ENCODE measurements around the gene TM4SF1. TPM values are rescaled to one million over a fixed set of nuclear protein-coding genes. Genes with fewer than 3 reads are reported as not detected.

TM4SF1 gene
- total and polyA plus RNA-seq, 2 donors (not counting 3 experiments of a cell fraction or from before 2014, with no cell fraction given): 559 to 1,407 TPM

- H3K9ac ChIP-seq (replicated peaks; ENCODE audit: extremely low read depth, insufficient read depth, low read length): peak overlapping the region; percentile 75
- peak overlapping the region in 2 of 3 experiments; percentile 4 to 53 for H3K4me3 ChIP-seq (replicated peaks in 1 of 3; ENCODE audit: insufficient read depth in 1 of 3, low read depth in 1 of 3, low read length in 3 of 3)
- H3K9me1 ChIP-seq (replicated peaks; ENCODE audit: control insufficient read depth, extremely low read depth, insufficient read depth, low read length): no peaks in the 10 kb centered on the region
- peak overlapping the region; percentile 94 for H3K4me2 ChIP-seq (ENCODE audit: insufficient read depth, low read length)
- H2AFZ ChIP-seq (ENCODE audit: low read depth, low read length): no peak overlapping the region
- POLR2A ChIA-PET: interaction anchor here (0.7 to 2.3 kb wide), 12 partner anchors 13 to 250 kb away, joined by 3 to 21 read pairs (median 5); partner anchors contain the start of gene TM4SF18
- H3K27me3 ChIP-seq (ENCODE audit: control insufficient read depth in 2 of 2, insufficient read depth in 2 of 2, low read length in 2 of 2): no peaks in the 10 kb centered on the region
- H3K27ac ChIP-seq (ENCODE audit: insufficient read depth, low read depth, low read length): peak overlapping the region; percentile 90
- intact Hi-C loops (cut with micrococcal nuclease) (loop anchor here (5.0 to 10.0 kb wide), 2 partner anchors 287 to 415 kb away; partner anchors contain the start of gene WWTR1), dilution Hi-C loops (cut with MboI; ENCODE audit: extremely low pct_ligation_motif_present, low sequenced_read_pairs) (no loop called here)
- H4K20me1 ChIP-seq (replicated peaks; ENCODE audit: control insufficient read depth, extremely low read depth, insufficient read depth, low read length): no peaks in the 10 kb centered on the region
- H3K9me3 ChIP-seq (replicated peaks; ENCODE audit: control insufficient read depth, insufficient read depth, low read length): no peaks in the 10 kb centered on the region
- TF ChIP-seq EZH2 (IDR thresholded peaks at IDR 0.05; ENCODE audit: borderline replicate concordance, low read depth, low read length, severe bottlenecking) (no peak), FOS (IDR thresholded peaks at IDR 0.05; ENCODE audit: borderline replicate concordance, insufficient read depth, low read length) (no peak), POLR2AphosphoS5 (IDR thresholded peaks at IDR 0.05; ENCODE audit: insufficient read depth, low read depth, low read length) (no peak), GATA2 (IDR thresholded peaks at IDR 0.05; ENCODE audit: insufficient read depth, insufficient read length, low read depth, low read length) (no peak), MYC (IDR thresholded peaks at IDR 0.05; ENCODE audit: low read depth, low read length) (no peak), CTCF (IDR thresholded peaks at IDR 0.05; ENCODE audit: extremely low read depth in 1 of 2, insufficient read depth in 1 of 2, low read depth in 1 of 2, low read length in 2 of 2) (no peak), POLR2A (IDR thresholded peaks at IDR 0.05; ENCODE audit: low read depth, low read length) (no peak), JUN (IDR thresholded peaks at IDR 0.05; ENCODE audit: borderline replicate concordance, insufficient read depth, insufficient read length, low read depth) (no peak), MAX (IDR thresholded peaks at IDR 0.05; ENCODE audit: insufficient read depth, insufficient read length) (no peak)
- CTCF ChIA-PET: interaction anchor here (0.7 to 9.7 kb wide), 13 partner anchors 12 to 415 kb away, joined by 3 to 125 read pairs (median 11); partner anchors contain the start of gene TM4SF18
- FAIRE-seq (no peak), DNase-seq (ENCODE audit: low read depth, low spot score) (no peak)
- BruUV-seq (replicated peaks): no TSS peak
- peaks cover 21 to 41% of the 10 kb centered on the region in 2 experiments for H3K36me3 ChIP-seq (ENCODE audit: control insufficient read depth in 2 of 2, extremely low read depth in 1 of 2, insufficient read depth in 2 of 2, low read length in 2 of 2)
- H3K79me2 ChIP-seq (ENCODE audit: control insufficient read depth, insufficient read depth, low read length): peaks cover 36% of the 10 kb centered on the region
- H3K4me1 ChIP-seq (ENCODE audit: control insufficient read depth, extremely low read depth, insufficient read depth, low read length): peaks cover 83% of the 10 kb centered on the region
These were observed 7.2 kb downstream of the TM4SF1 start for GRCh38 chr3:149369991-149370866.

Measured in endothelial cell of umbilical vein (primary cell).